Epithelial cell of esophagus (primary cell): ENCODE results near the gene RNF213.

Source experiments
- DNase-seq: peaks from one replicate; pipeline ENCODE4 v3.0.0; 2010; ENCODE audit warnings: low read depth
- H3K4me3 ChIP-seq: 2 replicates; pipeline ENCODE4 v1.5.1; 2011; ENCODE audit warnings: mild to moderate bottlenecking, low read length, control low read depth
- TF ChIP-seq, protein P1 (sequence below): IDR thresholded peaks from 2 replicates; pipeline ENCODE4 v1.5.1; 2011; ENCODE audit warnings: low read depth, mild to moderate bottlenecking, low read length, control low read depth, inconsistent platforms; ENCODE audit not compliant: insufficient read depth; ENCODE audit errors: missing control alignments

RNF213 gene

DNA sequence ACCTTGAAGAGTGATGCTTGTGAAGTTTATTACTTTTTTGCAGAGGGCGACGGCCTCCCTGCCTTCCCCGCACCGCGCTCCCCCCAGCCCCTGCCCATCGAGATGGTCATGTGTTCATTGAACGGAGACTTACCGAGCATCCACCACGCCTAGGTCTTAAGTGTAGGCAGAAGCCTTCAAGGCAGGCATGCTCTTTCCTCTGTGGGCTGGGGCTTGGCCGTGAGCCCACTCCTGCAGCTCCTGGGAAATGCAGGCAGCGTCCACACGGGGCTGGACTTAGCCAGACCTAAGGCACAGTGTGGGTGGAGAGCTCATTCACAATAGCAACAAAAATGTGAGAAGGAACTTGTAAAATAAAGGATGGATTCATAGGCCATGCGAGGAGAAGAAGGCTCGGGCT lies 19.2 kb downstream of the RNF213 start:
- peak; percentile 56 for DNase-seq

DNA sequence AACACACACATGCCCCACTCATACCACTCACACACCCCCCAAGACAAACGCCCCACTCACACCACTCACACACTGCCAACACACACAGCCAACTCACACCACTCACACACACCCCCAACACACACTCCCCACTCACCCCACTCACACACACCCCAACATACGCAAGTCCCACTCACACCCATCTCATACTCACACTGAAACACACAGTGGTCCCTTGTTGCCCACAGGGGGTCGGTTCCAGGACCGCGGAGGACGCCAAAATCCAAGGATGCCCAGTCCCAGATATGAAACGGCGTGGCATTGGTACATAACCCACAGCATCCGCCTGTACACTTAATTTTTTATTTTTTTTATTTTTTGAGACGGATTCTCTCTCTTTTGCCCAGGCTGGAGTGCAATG lies 20.9 kb downstream of the RNF213 start:
- no peak overlapping the region for H3K4me3 ChIP-seq
- TF ChIP-seq, protein P1, sequence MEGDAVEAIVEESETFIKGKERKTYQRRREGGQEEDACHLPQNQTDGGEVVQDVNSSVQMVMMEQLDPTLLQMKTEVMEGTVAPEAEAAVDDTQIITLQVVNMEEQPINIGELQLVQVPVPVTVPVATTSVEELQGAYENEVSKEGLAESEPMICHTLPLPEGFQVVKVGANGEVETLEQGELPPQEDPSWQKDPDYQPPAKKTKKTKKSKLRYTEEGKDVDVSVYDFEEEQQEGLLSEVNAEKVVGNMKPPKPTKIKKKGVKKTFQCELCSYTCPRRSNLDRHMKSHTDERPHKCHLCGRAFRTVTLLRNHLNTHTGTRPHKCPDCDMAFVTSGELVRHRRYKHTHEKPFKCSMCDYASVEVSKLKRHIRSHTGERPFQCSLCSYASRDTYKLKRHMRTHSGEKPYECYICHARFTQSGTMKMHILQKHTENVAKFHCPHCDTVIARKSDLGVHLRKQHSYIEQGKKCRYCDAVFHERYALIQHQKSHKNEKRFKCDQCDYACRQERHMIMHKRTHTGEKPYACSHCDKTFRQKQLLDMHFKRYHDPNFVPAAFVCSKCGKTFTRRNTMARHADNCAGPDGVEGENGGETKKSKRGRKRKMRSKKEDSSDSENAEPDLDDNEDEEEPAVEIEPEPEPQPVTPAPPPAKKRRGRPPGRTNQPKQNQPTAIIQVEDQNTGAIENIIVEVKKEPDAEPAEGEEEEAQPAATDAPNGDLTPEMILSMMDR = no peak
- DNase-seq = no peak

More for the DNA sequence above, 19.2 kb downstream of the RNF213 start:
- H3K4me3 ChIP-seq = no peak overlapping the region
- TF ChIP-seq, protein P1 = peak; percentile 15

DNA sequence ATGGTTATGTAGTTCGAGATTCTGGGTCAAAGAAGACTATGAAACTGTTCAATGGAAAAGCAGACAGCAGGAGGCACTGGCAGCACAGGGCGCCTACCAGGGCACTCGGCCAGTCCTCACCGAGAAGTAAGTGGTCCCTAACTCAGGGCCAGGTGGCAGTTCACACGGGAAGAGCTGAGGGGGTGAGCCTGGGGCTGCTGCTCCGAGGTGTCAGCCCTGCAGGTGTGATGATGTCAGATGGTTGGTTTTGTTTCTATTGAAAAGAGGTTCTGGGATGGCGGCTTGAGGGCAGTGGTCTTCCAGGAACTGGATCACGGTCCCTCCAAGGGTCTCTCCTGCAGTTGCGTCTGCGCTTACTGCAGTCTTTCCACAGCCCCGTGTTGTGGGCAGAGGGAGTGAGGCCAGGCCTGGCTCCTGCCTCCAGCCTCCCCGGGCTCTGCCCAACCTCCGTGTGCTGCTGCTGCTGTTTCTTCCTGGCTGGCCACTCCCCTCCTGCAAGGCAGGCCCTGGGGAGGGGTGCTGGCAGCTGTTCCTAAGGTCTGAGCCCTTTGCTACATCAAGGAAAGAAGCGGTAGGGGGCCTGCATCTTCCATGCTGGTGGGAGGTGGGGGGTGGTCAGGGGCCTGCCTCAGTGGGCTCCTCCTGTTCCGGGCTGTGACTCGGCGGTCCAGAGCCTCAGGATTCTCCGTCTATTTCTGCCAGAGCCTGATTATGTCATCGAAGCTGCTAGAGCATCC lies 22.6 kb downstream of the RNF213 start:
- TF ChIP-seq, protein P1 = no peak
- H3K4me3 ChIP-seq = no peak overlapping the region
- DNase-seq = no peak

DNA sequence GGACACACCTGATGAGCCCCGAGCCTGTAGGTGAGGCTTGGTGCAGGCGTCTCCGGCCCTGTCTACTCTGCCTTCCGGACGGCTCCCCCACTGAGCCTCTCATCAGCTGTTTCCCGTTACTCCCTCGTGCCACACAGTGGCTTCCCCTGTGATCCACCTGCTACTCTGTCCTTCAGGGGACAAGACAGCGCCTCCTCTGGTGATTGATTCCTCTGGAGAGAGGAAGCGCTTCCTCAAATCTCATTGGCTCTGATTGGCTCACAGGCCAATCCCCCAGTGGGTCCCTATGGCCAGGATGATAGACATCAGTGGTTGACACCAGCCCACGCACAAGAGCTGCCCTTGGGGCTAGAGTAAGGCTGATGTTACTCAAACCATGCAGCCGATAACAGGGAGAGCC lies 24.0 kb downstream of the RNF213 start:
- no peak for DNase-seq
- H3K4me3 ChIP-seq = no peak overlapping the region
- TF ChIP-seq, protein P1 = no peak

DNA sequence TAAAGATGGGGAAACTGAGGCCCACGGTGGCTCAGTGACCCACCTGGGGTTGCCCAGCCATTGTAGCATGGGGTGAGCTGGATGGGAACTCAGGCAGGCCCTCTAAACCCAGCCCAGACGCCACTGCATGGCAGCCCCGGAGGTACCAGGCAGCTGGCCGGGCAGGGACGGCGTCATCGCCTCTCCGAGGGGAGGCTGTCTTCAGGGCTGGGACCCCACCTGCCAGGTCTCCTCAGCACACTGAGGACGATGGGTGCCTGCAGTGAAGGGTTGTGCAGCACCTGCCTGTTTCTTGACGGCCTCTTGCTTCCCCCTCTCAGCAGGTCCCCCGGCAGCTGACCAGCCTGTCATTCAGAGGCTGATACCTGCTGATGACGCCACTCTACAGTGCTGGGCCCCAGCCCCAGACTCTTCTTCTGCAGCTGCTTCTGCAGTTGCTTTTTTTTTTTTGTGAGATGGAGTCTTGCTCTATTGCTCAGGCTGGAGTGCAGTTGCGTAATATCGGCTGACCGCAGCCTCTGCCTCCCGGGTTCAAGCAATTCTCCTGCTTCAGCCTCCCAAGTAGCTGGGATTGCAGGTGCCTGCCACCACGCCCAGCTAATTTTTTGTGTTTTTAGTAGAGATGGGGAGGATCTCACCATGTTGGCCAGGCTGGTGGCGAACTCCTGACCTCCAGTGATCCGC lies 24.7 kb downstream of the RNF213 start:
- TF ChIP-seq, protein P1 = no peak
- no peak for DNase-seq
- H3K4me3 ChIP-seq = no peak overlapping the region

DNA sequence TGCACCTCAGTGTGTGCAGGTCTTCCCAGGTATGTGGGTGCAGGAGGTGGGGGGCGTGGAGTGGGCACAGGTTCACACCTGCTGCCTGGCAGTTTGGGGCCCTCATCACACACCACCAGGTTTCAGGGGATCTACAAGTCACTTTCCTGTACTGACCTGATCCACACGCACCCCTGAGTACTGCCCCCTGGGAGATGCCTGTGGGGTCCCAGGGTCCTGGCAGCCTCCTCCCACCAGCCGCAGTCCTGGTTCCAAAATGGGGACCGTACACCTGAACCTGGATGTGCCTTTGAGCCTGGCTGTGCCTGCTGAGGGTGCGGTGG lies 25.9 kb downstream of the RNF213 start:
- no peak overlapping the region for H3K4me3 ChIP-seq
- no peak for DNase-seq
- TF ChIP-seq, protein P1 = no peak
